Adrenal gland (tissue), 5 donors: ENCODE measurements around the gene ADAM30.

Source experiments
- CTCF ChIP-seq, 6 experiments: fragments of 450-650 bp in 4 of 6; fragments of 200-600 bp in 2 of 6; sonication (generic) in 1 of 6; IDR thresholded peaks; 1 replicate in 5 of 6; 2 replicates in 1 of 6; pipeline versions ENCODE4 v1.5.1 to v1.8.0; 2016 to 2021; ENCODE audit warnings: antibody characterized with exemption in 6 of 6, mild to moderate bottlenecking in 2 of 6, moderate library complexity in 1 of 6
- POLR2A ChIP-seq, 2 donors: fragments of 450-650 bp; IDR thresholded peaks; one replicate each; pipeline ENCODE4 v1.6.1; 2017; ENCODE audit warnings: antibody characterized with exemption in 2 of 2, mild to moderate bottlenecking in 2 of 2, moderate library complexity in 1 of 2
- donor health status: DM: no; HTN: no; CAD: no.

- TF ChIP-seq POLR2A (IDR thresholded peaks at IDR 0.05) = no peak
- TF ChIP-seq CTCF (IDR thresholded peaks at IDR 0.05) = no peak
These were observed 16.5 kb downstream of the ADAM30 start for GRCh38 chr1:119879510-119880434.
